HAP-1 (cell line): Measurements from ENCODE around the gene TMEM132C.

ENCODE experiments used
- DNase-seq, 2 experiments: peaks; one replicate each; pipeline ENCODE4 v3.0.0-alpha.2; 2016 to 2020; ENCODE audit warnings: low spot score in 2 of 2
- H3K27me3 ChIP-seq: fragments of 250-450 bp; sonication (Bioruptor Pico); 2 replicates; pipeline ENCODE4 v1.5.1; 2020; ENCODE audit warnings: low read depth, mild to moderate bottlenecking, moderate library complexity
- H3K36me3 ChIP-seq: fragments of 250-450 bp; sonication (Bioruptor Pico); replicated peaks from 2 replicates; pipeline ENCODE4 v1.5.1; 2020; ENCODE audit warnings: mild to moderate bottlenecking
- H3K4me1 ChIP-seq: fragments of 250-450 bp; sonication (Bioruptor Pico); 2 replicates; pipeline ENCODE4 v1.5.1; 2020; ENCODE audit warnings: mild to moderate bottlenecking
- H3K4me3 ChIP-seq: fragments of 250-450 bp; sonication (Bioruptor Pico); 2 replicates; pipeline ENCODE4 v1.5.1; 2020; ENCODE audit warnings: mild to moderate bottlenecking, moderate library complexity
- H3K9me3 ChIP-seq: fragments of 250-450 bp; sonication (Bioruptor Pico); 2 replicates; pipeline ENCODE4 v1.5.1; 2020; ENCODE audit warnings: mild to moderate bottlenecking, moderate library complexity
- in situ Hi-C: fragments of 300-500 bp; cut with MboI; formaldehyde crosslinking; loops from 3 replicates; pipeline ENCODE4 v1.14.3; 2020; ENCODE audit warnings: low sequenced_read_pairs, inconsistent platforms, mixed read lengths

Gene TMEM132C

GRCh38 chr12:128521981-128522380 is 255.0 kb downstream of the TMEM132C start:
- in situ Hi-C loops = no loop called here
- Histone ChIP-seq H3K4me1 (no peaks in the 10 kb centered on the region), H3K4me3 (no peak overlapping the region)

GRCh38 chr12:128524439-128524838 is 257.5 kb downstream of the TMEM132C start:
- no peaks in the 10 kb centered on the region for H3K27me3 ChIP-seq
- DNase-seq = no peak
- no peaks in the 10 kb centered on the region for H3K4me1 ChIP-seq
- in situ Hi-C loops = no loop called here
- H3K36me3 ChIP-seq = no peaks in the 10 kb centered on the region
- no peaks in the 10 kb centered on the region for H3K9me3 ChIP-seq
- H3K4me3 ChIP-seq = no peak overlapping the region

More at GRCh38 chr12:128521981-128522380, 255.0 kb downstream of the TMEM132C start:
- Histone ChIP-seq H3K9me3 (no peaks in the 10 kb centered on the region), H3K36me3 (no peaks in the 10 kb centered on the region), H3K27me3 (no peaks in the 10 kb centered on the region)
- DNase-seq = no peak

- Histone ChIP-seq H3K4me3 (no peak overlapping the region), H3K36me3 (no peaks in the 10 kb centered on the region), H3K9me3 (no peaks in the 10 kb centered on the region), H3K27me3 (no peaks in the 10 kb centered on the region), H3K4me1 (no peaks in the 10 kb centered on the region)
- in situ Hi-C loops = no loop called here
- DNase-seq = no peak
Measured at GRCh38 chr12:128531170-128531569, 264.2 kb downstream of the TMEM132C start.

- Histone ChIP-seq H3K9me3 (no peaks in the 10 kb centered on the region), H3K4me1 (no peaks in the 10 kb centered on the region), H3K4me3 (no peak overlapping the region), H3K36me3 (no peaks in the 10 kb centered on the region), H3K27me3 (no peaks in the 10 kb centered on the region)
- DNase-seq = no peak
- in situ Hi-C loops = no loop called here
Measured at GRCh38 chr12:128534906-128535305, 267.9 kb downstream of the TMEM132C start.

GRCh38 chr12:128536810-128537209 is 269.8 kb downstream of the TMEM132C start:
- DNase-seq = no peak
- no peaks in the 10 kb centered on the region for H3K9me3 ChIP-seq
- H3K4me3 ChIP-seq = no peak overlapping the region
- in situ Hi-C loops = no loop called here
- H3K36me3 ChIP-seq = no peaks in the 10 kb centered on the region
- H3K27me3 ChIP-seq = no peaks in the 10 kb centered on the region
- H3K4me1 ChIP-seq = no peaks in the 10 kb centered on the region

- no peaks in the 10 kb centered on the region for H3K27me3 ChIP-seq
- in situ Hi-C loops = no loop called here
- no peaks in the 10 kb centered on the region for H3K36me3 ChIP-seq
- no peaks in the 10 kb centered on the region for H3K4me1 ChIP-seq
- no peak for DNase-seq
- H3K4me3 ChIP-seq = no peak overlapping the region
- no peaks in the 10 kb centered on the region for H3K9me3 ChIP-seq
Measured at GRCh38 chr12:128537668-128538067, 270.7 kb downstream of the TMEM132C start.

GRCh38 chr12:128542844-128543243 is 275.9 kb downstream of the TMEM132C start:
- DNase-seq = no peak
- Histone ChIP-seq H3K4me3 (no peak overlapping the region), H3K9me3 (no peaks in the 10 kb centered on the region), H3K27me3 (no peaks in the 10 kb centered on the region), H3K36me3 (no peaks in the 10 kb centered on the region), H3K4me1 (no peaks in the 10 kb centered on the region)
- in situ Hi-C loops = no loop called here

- Histone ChIP-seq H3K27me3 (no peaks in the 10 kb centered on the region), H3K36me3 (no peaks in the 10 kb centered on the region), H3K4me1 (no peaks in the 10 kb centered on the region), H3K9me3 (no peaks in the 10 kb centered on the region), H3K4me3 (no peak overlapping the region)
- DNase-seq = no peak
- in situ Hi-C loops = no loop called here
Measured at GRCh38 chr12:128543460-128543859, 276.5 kb downstream of the TMEM132C start.

- Histone ChIP-seq H3K4me1 (no peaks in the 10 kb centered on the region), H3K9me3 (no peaks in the 10 kb centered on the region), H3K27me3 (no peaks in the 10 kb centered on the region), H3K4me3 (no peak overlapping the region), H3K36me3 (no peaks in the 10 kb centered on the region)
- no peak for DNase-seq
- in situ Hi-C loops = no loop called here
Measured at GRCh38 chr12:128543971-128544370, 277.0 kb downstream of the TMEM132C start.

- in situ Hi-C loops = no loop called here
- Histone ChIP-seq H3K9me3 (no peaks in the 10 kb centered on the region), H3K4me1 (no peaks in the 10 kb centered on the region), H3K36me3 (no peaks in the 10 kb centered on the region), H3K27me3 (no peaks in the 10 kb centered on the region), H3K4me3 (no peak overlapping the region)
- DNase-seq = no peak
Measured at GRCh38 chr12:128548949-128549348, 282.0 kb downstream of the TMEM132C start.

- H3K27me3 ChIP-seq = no peaks in the 10 kb centered on the region
- in situ Hi-C loops = no loop called here
- H3K4me3 ChIP-seq = no peak overlapping the region
- no peaks in the 10 kb centered on the region for H3K9me3 ChIP-seq
- H3K36me3 ChIP-seq = no peaks in the 10 kb centered on the region
- no peak for DNase-seq
- H3K4me1 ChIP-seq = no peaks in the 10 kb centered on the region
Measured at GRCh38 chr12:128549601-128550218, 282.7 kb downstream of the TMEM132C start.

GRCh38 chr12:128551266-128551665 is 284.3 kb downstream of the TMEM132C start:
- no peaks in the 10 kb centered on the region for H3K9me3 ChIP-seq
- no peak for DNase-seq

GRCh38 chr12:128554546-128555304 is 287.8 kb downstream of the TMEM132C start:
- no peak overlapping the region for H3K4me3 ChIP-seq
- H3K27me3 ChIP-seq = no peaks in the 10 kb centered on the region
- H3K36me3 ChIP-seq = no peaks in the 10 kb centered on the region
- no peaks in the 10 kb centered on the region; the same call in 1 of the 2 replicates for H3K9me3 ChIP-seq
- in situ Hi-C loops = no loop called here
- DNase-seq = no peak
- H3K4me1 ChIP-seq = no peaks in the 10 kb centered on the region

More at GRCh38 chr12:128551266-128551665, 284.3 kb downstream of the TMEM132C start:
- no peaks in the 10 kb centered on the region for H3K27me3 ChIP-seq
- H3K4me1 ChIP-seq = no peaks in the 10 kb centered on the region
- no peak overlapping the region for H3K4me3 ChIP-seq
- in situ Hi-C loops = no loop called here
- H3K36me3 ChIP-seq = no peaks in the 10 kb centered on the region

- no peak overlapping the region for H3K4me3 ChIP-seq
- in situ Hi-C loops = no loop called here
- no peaks in the 10 kb centered on the region for H3K27me3 ChIP-seq
- no peaks in the 10 kb centered on the region for H3K36me3 ChIP-seq
- no peak for DNase-seq
- H3K9me3 ChIP-seq = no peaks in the 10 kb centered on the region; the same call in 1 of the 2 replicates
- H3K4me1 ChIP-seq = no peaks in the 10 kb centered on the region
Measured at GRCh38 chr12:128557231-128557630, 290.3 kb downstream of the TMEM132C start.
